ENCODE data around the gene CRLF3.

DNA sequence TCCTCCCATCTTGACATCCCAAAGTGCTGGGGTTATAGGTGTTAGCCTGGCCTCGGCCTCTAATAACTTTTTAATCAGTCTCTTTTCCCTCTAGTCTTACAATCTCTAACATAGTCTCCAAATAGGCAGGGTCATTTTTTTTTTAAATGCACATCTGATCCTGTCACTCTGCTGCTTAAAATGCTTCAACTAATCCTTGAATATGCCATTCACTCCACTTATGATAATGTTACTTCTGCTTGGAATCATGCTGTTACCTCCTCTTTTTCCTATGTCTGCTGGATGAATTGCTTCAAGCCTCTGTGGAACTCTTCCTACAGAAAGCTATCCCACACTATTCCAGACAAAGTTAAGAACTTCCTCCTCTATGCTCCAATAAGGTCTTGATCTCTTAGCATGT is 22.8 kb downstream of the CRLF3 start:
- TF ChIP-seq, protein P1, sequence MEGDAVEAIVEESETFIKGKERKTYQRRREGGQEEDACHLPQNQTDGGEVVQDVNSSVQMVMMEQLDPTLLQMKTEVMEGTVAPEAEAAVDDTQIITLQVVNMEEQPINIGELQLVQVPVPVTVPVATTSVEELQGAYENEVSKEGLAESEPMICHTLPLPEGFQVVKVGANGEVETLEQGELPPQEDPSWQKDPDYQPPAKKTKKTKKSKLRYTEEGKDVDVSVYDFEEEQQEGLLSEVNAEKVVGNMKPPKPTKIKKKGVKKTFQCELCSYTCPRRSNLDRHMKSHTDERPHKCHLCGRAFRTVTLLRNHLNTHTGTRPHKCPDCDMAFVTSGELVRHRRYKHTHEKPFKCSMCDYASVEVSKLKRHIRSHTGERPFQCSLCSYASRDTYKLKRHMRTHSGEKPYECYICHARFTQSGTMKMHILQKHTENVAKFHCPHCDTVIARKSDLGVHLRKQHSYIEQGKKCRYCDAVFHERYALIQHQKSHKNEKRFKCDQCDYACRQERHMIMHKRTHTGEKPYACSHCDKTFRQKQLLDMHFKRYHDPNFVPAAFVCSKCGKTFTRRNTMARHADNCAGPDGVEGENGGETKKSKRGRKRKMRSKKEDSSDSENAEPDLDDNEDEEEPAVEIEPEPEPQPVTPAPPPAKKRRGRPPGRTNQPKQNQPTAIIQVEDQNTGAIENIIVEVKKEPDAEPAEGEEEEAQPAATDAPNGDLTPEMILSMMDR (conservative IDR thresholded peaks at IDR 0.05; ENCODE audit: low read length), result no peak
- no peak for TF ChIP-seq EZH2phosphoT487 (IDR thresholded peaks at IDR 0.05; ENCODE audit: borderline replicate concordance, low read depth, low read length)
